ENCODE data around the gene CAPNS2. TPM values are rescaled to one million over a fixed set of nuclear protein-coding genes. Genes with fewer than 3 reads are reported as not detected.

Gene CAPNS2
- total and polyA plus RNA-seq, 2 of the 13 experiments (the other 11 are each of a cell fraction or from before 2014, with no cell fraction given), result 0.29 TPM; not detected in 1

DNA sequence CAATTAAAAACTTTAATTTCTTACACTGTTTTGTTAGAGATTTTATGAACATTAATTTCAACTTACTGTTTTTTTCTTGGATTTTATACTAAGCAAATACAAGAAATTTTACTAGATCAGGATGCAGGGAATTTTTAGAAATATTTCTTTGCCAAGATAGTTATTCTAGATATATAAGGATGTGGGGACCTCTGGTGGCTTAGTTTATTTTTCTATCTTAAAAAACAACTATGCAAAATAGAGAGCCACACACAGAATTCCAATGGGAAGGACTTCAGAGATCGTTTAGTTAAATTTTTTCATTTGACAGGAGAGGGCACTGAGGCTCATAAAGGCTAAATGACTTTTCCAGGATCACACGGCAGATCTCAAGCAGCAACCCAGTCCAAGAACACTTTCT lies 23.0 kb upstream of the CAPNS2 start (continued):
- TF ChIP-seq AGO2 (optimal IDR thresholded peaks at IDR 0.05; ENCODE audit: low read depth, low read length), result no peak
- no peak for TF ChIP-seq CAMTA2 (CRISPR knock-in tag; IDR thresholded peaks at IDR 0.05; ENCODE audit: borderline replicate concordance)
- no peak for TF ChIP-seq NCOA5 (CRISPR knock-in tag; IDR thresholded peaks at IDR 0.05)

DNA sequence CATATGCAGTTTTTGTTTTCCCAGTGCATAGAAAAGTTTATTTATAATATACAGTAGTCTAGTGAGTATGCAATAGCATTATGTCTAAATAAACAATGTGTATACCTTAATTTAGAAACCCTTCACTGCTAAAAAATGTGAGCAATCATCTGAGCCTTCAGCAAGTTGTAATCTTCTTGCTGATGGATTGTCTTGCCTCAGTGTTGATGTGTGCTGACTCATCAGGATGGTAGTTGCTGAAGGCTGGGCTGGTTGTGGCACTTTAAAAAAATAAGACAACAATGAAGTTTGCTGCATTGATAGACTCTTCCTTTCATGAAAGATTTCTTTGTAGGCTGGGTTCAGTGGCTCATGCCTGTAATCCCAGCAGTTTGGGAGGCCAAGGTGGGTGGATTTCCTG lies 13.9 kb upstream of the CAPNS2 start:
- CTCF ChIA-PET (ENCODE audit: low intra/inter-chr PET ratio, low total read pairs), result no interaction called here
- no peak overlapping the region for H3K27ac ChIP-seq (ENCODE audit: extremely low read length, insufficient read depth, low read length)
- BruUV-seq (replicated peaks), result no TSS peak
- POLR2A ChIA-PET, result no interaction called here
- no peak overlapping the region for H3K9ac ChIP-seq (ENCODE audit: insufficient read depth, low read depth, low read length)
- no peaks in the 10 kb centered on the region for H3K27me3 ChIP-seq (ENCODE audit: control insufficient read depth in 1 of 2, insufficient read depth in 2 of 2, low read length in 2 of 2)
- H2AFZ ChIP-seq (ENCODE audit: low read length), result no peak overlapping the region
- TF ChIP-seq MAFF (IDR thresholded peaks at IDR 0.05; ENCODE audit: low read depth, low read length) (peak; percentile 60), SMARCE1 (IDR thresholded peaks at IDR 0.05; ENCODE audit: borderline replicate concordance) (no peak), MAFK (conservative IDR thresholded peaks at IDR 0.05 in 1 of 2, IDR thresholded peaks at IDR 0.05 in 1 of 2; ENCODE audit: low read length in 2 of 2) (peak; percentile 73 to 82), PHF20 (CRISPR knock-in tag; IDR thresholded peaks at IDR 0.05) (no peak), PLRG1 (conservative IDR thresholded peaks at IDR 0.05) (no peak), HMG20A (CRISPR knock-in tag; IDR thresholded peaks at IDR 0.05; ENCODE audit: borderline replicate concordance) (no peak)
- TF ChIP-seq, protein P1, sequence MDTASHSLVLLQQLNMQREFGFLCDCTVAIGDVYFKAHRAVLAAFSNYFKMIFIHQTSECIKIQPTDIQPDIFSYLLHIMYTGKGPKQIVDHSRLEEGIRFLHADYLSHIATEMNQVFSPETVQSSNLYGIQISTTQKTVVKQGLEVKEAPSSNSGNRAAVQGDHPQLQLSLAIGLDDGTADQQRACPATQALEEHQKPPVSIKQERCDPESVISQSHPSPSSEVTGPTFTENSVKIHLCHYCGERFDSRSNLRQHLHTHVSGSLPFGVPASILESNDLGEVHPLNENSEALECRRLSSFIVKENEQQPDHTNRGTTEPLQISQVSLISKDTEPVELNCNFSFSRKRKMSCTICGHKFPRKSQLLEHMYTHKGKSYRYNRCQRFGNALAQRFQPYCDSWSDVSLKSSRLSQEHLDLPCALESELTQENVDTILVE (CRISPR knock-in tag; IDR thresholded peaks at IDR 0.05), result no peak
- FAIRE-seq (no peak), DNase-seq (ENCODE audit: low spot score) (no peak), ATAC-seq (no peak)
- no peaks in the 10 kb centered on the region for H3K4me1 ChIP-seq (ENCODE audit: insufficient read depth, low read length)
- H3K4me3 ChIP-seq (replicated peaks in 1 of 3; ENCODE audit: insufficient read depth in 1 of 3, low read depth in 2 of 3, low read length in 3 of 3), result no peak overlapping the region
- intact Hi-C loops (cut with micrococcal nuclease; ENCODE audit: unreplicated experiment), result no loop called here
- no peaks in the 10 kb centered on the region for H4K20me1 ChIP-seq (ENCODE audit: insufficient read depth, low read length)
- no peaks in the 10 kb centered on the region for H3K36me3 ChIP-seq (replicated peaks in 1 of 2; ENCODE audit: control insufficient read depth in 1 of 2, insufficient read depth in 2 of 2, low read length in 2 of 2)
- no peaks in the 10 kb centered on the region for H3K9me3 ChIP-seq (ENCODE audit: low read length)
- in situ Hi-C loops (cut with HindIII; ENCODE audit: extremely low pct_ligation_motif_present, low pct_unique_long_range_greater_than_20kb), result no loop called here
- no peaks in the 10 kb centered on the region for H3K79me2 ChIP-seq (ENCODE audit: insufficient read depth, low read length)
- no peak overlapping the region for H3K4me2 ChIP-seq (ENCODE audit: low read depth, low read length)
